NOMO-1 (cell line): ENCODE results near the gene F8.

ENCODE experiments used
- DNase-seq, 2 experiments: peaks; one replicate each; lab custom pipeline; 2025; ENCODE audit not compliant: unreplicated experiment in 2 of 2; lab: John Stamatoyannopoulos, UW

F8 gene

DNA sequence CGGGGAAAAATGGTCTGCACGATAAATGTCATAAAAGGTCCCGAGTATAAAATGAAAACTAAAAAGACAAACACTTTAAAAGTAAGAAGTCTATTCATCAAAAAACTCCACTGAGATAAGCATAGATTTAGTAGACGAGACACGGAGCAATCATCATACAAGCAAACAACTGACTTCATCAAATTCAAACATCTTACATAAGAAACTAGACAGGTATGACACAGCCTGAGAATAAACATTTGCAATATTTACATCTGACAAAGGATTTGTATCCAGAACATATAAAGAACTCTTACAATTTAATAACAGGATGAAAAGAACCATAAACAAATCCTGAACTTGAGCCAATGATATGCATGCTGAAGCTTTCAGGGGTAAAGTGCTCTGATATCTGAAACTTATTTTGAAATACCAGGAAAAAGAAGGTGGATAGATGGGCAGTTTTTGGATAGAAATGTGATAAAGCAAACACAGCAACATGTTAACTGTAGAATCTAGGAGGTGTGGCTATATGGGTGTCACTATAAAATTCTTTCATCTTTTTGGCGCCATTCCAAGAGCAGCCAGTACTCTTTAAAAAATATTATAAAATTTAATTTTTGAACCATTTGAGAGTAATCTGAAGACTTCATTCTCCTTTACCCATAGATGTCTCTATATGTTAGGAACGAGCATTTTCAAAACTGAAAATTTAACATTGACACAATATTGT is 229.3 kb downstream of the F8 start:
- DNase-seq: no peak

DNA sequence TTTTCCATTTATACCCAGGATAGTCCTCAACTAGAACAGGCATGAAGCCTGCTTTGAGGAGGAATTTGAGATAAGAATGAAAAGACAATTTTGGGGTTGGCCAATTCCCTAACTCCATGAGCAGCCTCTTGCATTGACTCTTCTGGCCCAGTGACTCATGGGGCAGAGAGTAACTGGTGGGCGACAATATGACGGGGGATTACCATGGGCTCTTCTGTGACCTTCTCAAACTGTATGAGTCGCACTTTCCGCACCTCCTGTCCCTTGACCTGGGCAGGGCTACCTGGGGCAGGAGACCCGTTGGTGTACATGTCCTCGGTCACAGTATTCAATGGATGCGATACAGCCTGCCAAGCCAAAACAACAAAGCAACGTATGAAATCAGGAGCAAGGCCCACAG is 230.6 kb downstream of the F8 start:
- DNase-seq: no peak

GRCh38 chrX:154791467-154791866 is 231.1 kb downstream of the F8 start:
- no peak for DNase-seq
